ENCODE results near the gene SZT2. TPM values are rescaled to one million over a fixed set of nuclear protein-coding genes. Genes with fewer than 3 reads are reported as not detected.
A peak's percentile ranks its signal among the peaks of the same experiment; 100 is the strongest.

SZT2 gene
- total RNA-seq, 3 donors from 2014 or later (not counting 1 experiment from before 2014, with no cell fraction given) = 103 to 128 (median 123) TPM

- TF ChIP-seq CTCF (IDR thresholded peaks at IDR 0.05) = no peak
- intact Hi-C loops (cut with micrococcal nuclease) = no loop called here
- Mint-ChIP-seq H3K9me3 (no peaks in the 10 kb centered on the region), H3K4me3 (no peak overlapping the region), H3K27ac (no peak overlapping the region), H3K36me3 (no peaks in the 10 kb centered on the region), H3K4me1 (peaks cover 0 to 5% of the 10 kb centered on the region in 2 donors), H3K27me3 (ENCODE audit: low read depth in 2 of 2) (no peaks in the 10 kb centered on the region)
- H3K27ac ChIP-seq (ENCODE audit: low read length) = no peak overlapping the region
- H3K27me3 ChIP-seq (ENCODE audit: control insufficient read depth, insufficient read depth, low read length) = no peaks in the 10 kb centered on the region
- peaks cover 60% of the 10 kb centered on the region for H3K36me3 ChIP-seq (ENCODE audit: control insufficient read depth, insufficient read depth, low read length)
- DNase-seq (no peak), ATAC-seq (no peak)
- no peaks in the 10 kb centered on the region for H3K9me3 ChIP-seq (ENCODE audit: control insufficient read depth, insufficient read depth, low read length)
- H3K4me1 ChIP-seq (ENCODE audit: control insufficient read depth, insufficient read depth, low read length) = no peaks in the 10 kb centered on the region
- 98% methylated on average over 4 of the region's 7 CpGs for WGBS (ENCODE audit: insufficient coverage)
- H3K4me3 ChIP-seq (ENCODE audit: low read length) = no peak overlapping the region
Observed at GRCh38 chr1:43440358-43440757, 50.7 kb downstream of the SZT2 start.

- no peaks in the 10 kb centered on the region for H3K36me3 Mint-ChIP-seq
- H3K4me3 ChIP-seq (ENCODE audit: low read length) = no peak overlapping the region
- peak overlapping the region in 1 of 2 donors; percentile 9 for H3K27ac Mint-ChIP-seq
- H3K4me1 ChIP-seq (ENCODE audit: control insufficient read depth, insufficient read depth, low read length) = no peaks in the 10 kb centered on the region
- peaks cover 69% of the 10 kb centered on the region for H3K36me3 ChIP-seq (ENCODE audit: control insufficient read depth, insufficient read depth, low read length)
- ATAC-seq = no peak
- no peak overlapping the region for H3K27ac ChIP-seq (ENCODE audit: low read length)
- no peaks in the 10 kb centered on the region for H3K9me3 ChIP-seq (ENCODE audit: control insufficient read depth, insufficient read depth, low read length)
- H3K27me3 ChIP-seq (ENCODE audit: control insufficient read depth, insufficient read depth, low read length) = no peaks in the 10 kb centered on the region
- intact Hi-C loops (cut with micrococcal nuclease) = no loop called here
- peaks cover 0 to 5% of the 10 kb centered on the region in 2 donors for H3K4me1 Mint-ChIP-seq
- H3K4me3 Mint-ChIP-seq = no peak overlapping the region
- H3K9me3 Mint-ChIP-seq = no peaks in the 10 kb centered on the region
- no peak for DNase-seq
- 98% methylated on average over 15 of the region's 15 CpGs for WGBS (ENCODE audit: insufficient coverage)
- H3K27me3 Mint-ChIP-seq (ENCODE audit: low read depth in 2 of 2) = no peaks in the 10 kb centered on the region
- no peak for TF ChIP-seq CTCF (IDR thresholded peaks at IDR 0.05)
Observed at GRCh38 chr1:43441166-43441893, 51.6 kb downstream of the SZT2 start.

GRCh38 chr1:43441894-43442637 is 52.4 kb downstream of the SZT2 start:
- Mint-ChIP-seq H3K4me3 (no peak overlapping the region), H3K36me3 (no peaks in the 10 kb centered on the region), H3K4me1 (peaks cover 0 to 5% of the 10 kb centered on the region in 2 donors), H3K27me3 (ENCODE audit: low read depth in 2 of 2) (no peaks in the 10 kb centered on the region), H3K27ac (no peak overlapping the region), H3K9me3 (no peaks in the 10 kb centered on the region)
- 98% methylated on average over 18 of the region's 18 CpGs for WGBS (ENCODE audit: insufficient coverage)
- TF ChIP-seq CTCF (IDR thresholded peaks at IDR 0.05) = no peak
- H3K27me3 ChIP-seq (ENCODE audit: control insufficient read depth, insufficient read depth, low read length) = no peaks in the 10 kb centered on the region
- no peaks in the 10 kb centered on the region for H3K9me3 ChIP-seq (ENCODE audit: control insufficient read depth, insufficient read depth, low read length)
- ATAC-seq = no peak
- H3K4me3 ChIP-seq (ENCODE audit: low read length) = no peak overlapping the region
- H3K27ac ChIP-seq (ENCODE audit: low read length) = no peak overlapping the region
- intact Hi-C loops (cut with micrococcal nuclease) = no loop called here
- no peaks in the 10 kb centered on the region for H3K4me1 ChIP-seq (ENCODE audit: control insufficient read depth, insufficient read depth, low read length)
- DNase-seq = no peak
- H3K36me3 ChIP-seq (ENCODE audit: control insufficient read depth, insufficient read depth, low read length) = peaks cover 76% of the 10 kb centered on the region
